ENCODE measurements around the gene DYRK3.

DYRK3 gene

DNA sequence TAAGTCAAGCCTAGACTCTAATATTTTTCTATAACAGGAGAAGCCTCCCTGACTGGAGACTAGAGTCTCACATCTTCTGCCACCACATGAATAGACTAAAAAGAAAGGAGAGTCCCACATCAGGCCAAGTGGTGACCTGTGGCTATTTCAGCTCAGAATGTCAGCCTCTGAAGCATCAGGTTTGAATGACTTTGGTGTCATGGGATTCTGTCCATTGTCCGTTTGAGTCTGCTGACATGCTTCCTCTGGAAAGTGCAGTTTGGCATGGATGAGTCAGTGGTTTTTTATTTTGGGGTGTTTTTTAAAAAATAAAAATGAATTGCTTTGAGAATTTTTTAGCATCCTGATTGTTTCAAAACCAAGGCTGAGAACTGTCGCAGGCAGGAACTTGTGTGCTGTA is 19.5 kb downstream of the DYRK3 start:
- TF ChIP-seq, protein P1, sequence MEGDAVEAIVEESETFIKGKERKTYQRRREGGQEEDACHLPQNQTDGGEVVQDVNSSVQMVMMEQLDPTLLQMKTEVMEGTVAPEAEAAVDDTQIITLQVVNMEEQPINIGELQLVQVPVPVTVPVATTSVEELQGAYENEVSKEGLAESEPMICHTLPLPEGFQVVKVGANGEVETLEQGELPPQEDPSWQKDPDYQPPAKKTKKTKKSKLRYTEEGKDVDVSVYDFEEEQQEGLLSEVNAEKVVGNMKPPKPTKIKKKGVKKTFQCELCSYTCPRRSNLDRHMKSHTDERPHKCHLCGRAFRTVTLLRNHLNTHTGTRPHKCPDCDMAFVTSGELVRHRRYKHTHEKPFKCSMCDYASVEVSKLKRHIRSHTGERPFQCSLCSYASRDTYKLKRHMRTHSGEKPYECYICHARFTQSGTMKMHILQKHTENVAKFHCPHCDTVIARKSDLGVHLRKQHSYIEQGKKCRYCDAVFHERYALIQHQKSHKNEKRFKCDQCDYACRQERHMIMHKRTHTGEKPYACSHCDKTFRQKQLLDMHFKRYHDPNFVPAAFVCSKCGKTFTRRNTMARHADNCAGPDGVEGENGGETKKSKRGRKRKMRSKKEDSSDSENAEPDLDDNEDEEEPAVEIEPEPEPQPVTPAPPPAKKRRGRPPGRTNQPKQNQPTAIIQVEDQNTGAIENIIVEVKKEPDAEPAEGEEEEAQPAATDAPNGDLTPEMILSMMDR (conservative IDR thresholded peaks at IDR 0.05; ENCODE audit: low read depth, low read length): no peak
- H3K4me3 ChIP-seq (ENCODE audit: low read depth, low read length): no peak overlapping the region
- DNase-seq (ENCODE audit: low read depth): no peak

DNA sequence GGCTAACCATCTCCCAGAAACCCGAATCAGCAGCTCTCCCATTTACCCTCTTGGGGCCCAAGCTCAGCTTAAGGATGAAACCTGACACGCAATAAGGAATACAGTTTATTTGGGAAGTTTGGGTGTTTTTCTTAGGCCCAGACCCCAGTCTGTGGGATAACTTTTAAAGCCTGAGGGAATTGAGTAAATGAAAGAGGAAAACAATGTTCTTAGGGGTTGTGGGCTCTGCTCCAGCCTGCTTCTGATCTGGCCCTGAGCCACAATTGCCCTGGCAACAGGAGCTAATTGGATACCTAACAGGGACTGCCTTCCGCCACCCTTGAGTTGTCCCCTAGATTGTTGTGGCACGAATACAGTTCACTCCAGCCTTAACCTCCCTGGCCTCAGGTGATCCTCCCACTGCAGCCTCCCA is 20.1 kb downstream of the DYRK3 start:
- TF ChIP-seq, protein P1 (conservative IDR thresholded peaks at IDR 0.05; ENCODE audit: low read depth, low read length): no peak
- H3K4me3 ChIP-seq (ENCODE audit: low read depth, low read length): no peak overlapping the region

DNA sequence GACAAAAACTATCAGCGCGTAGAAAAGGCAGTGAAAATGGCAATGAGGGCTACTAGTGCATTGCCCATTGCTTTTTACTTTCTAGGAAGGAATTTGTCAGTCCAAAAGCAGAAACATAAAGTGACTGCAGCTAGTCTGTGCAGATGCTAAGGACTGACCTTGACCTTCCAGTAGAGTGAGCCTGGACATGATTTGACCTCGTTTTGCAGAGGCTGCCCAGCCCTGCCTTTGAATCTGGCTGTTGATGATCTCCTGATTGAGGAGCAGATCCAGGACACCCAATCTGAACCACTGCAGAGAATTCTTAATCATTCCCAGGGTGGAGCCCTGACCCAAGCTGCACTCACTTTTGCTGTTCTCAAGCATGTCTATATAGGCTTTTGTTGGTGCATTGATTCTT is 21.6 kb downstream of the DYRK3 start:
- TF ChIP-seq, protein P1 (conservative IDR thresholded peaks at IDR 0.05; ENCODE audit: low read depth, low read length): no peak
- DNase-seq (ENCODE audit: low read depth): no peak
- no peak overlapping the region for H3K4me3 ChIP-seq (ENCODE audit: low read depth, low read length)

More for the DNA sequence above, 20.1 kb downstream of the DYRK3 start:
- DNase-seq (ENCODE audit: low read depth): no peak

DNA sequence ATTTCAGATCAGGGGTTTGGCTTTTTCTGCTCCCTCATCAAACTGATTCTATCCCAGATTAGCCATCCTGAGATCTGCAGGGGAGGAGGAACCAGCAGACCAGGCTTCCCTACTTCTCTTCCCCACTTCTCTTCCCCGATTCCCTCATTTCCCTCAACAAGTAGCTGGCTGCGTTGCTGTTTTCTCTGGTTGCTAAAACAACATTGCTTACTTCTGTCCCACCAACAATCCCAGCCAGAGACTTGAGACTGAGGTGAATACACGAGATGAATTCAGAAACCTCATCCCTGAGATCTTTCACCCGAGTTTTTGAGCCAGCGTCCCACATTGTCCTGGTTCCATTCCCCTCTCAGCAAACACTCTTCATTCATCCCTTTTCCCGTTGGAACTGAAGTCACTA is 22.4 kb downstream of the DYRK3 start:
- H3K4me3 ChIP-seq (ENCODE audit: low read depth, low read length): no peak overlapping the region
- DNase-seq (ENCODE audit: low read depth): no peak
- TF ChIP-seq, protein P1 (conservative IDR thresholded peaks at IDR 0.05; ENCODE audit: low read depth, low read length): no peak

DNA sequence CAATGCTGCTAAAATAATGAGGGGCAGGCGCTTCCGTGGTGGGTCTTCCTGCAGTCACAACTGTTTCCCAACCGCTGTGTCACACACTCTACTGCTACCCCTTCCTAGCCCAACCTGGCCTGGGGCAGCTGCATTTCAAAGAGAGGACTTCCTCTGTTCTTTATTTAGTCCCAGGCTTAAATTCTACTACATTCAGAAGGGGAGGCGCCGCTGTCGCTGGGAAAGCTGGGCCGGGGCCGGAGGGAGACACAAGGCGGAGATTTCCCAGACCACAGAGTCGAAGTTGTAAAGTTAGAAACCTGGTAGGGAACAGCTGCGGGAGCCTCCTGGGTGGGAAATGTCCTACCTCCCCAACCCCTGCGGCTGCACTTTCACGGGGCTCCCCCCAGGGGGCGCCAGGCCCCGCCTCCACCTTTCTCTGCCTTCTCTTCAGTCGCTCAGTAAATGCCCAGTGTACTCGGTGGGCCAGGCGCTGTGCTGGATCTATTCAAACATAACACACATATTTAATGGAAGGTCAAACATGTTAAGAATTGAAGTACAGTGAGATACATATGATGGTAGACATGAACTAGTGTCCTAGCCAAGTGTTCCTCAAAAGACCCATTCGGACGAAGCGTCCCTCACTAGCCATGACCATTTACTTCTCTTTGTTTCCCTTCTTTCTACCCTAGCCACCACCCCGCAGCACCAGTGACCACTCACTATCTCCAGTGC is 23.1 kb downstream of the DYRK3 start:
- DNase-seq (ENCODE audit: low read depth): peak; percentile 41
- H3K4me3 ChIP-seq (ENCODE audit: low read depth, low read length): no peak overlapping the region
- TF ChIP-seq, protein P1 (conservative IDR thresholded peaks at IDR 0.05; ENCODE audit: low read depth, low read length): peak; percentile 85

DNA sequence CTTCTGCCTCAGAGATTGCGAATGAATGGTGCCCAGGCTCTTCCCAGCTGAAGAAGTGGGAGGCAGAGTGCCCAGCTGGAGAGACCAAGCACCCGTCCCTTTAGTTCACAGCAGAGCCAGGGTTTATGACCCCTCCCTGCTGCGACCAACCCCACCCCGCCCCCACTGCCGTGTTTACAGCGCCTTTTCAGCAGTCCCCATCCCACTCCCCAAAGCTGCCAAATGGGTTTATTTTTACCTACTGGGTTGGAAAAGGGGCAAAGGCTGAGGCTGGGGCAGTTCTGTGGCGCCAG is 23.6 kb downstream of the DYRK3 start:
- DNase-seq (ENCODE audit: low read depth): no peak
- TF ChIP-seq, protein P1 (conservative IDR thresholded peaks at IDR 0.05; ENCODE audit: low read depth, low read length): no peak

DNA sequence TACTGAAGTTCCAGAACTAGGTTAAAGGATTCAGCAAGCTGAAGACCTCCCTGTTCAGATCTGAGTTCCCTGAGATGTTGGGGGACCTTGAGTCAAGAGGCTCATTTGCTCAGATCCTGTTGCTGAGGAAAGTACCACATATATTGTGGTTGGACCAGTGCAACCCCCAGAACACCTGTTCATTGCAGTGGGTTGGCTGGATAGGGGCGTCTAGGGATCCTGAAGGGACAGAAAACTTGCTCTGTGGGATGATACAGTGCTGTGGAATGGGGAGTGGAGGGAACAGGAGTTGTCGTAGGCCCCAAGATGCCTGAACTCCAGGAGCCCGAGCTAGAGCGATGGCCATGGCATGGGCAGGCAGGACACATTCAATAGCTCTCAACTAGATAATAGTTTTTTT is 24.8 kb downstream of the DYRK3 start:
- no peak for DNase-seq (ENCODE audit: low read depth)
- TF ChIP-seq, protein P1 (conservative IDR thresholded peaks at IDR 0.05; ENCODE audit: low read depth, low read length): no peak
- no peak overlapping the region for H3K4me3 ChIP-seq (ENCODE audit: low read depth, low read length)

More for the DNA sequence above, 23.6 kb downstream of the DYRK3 start:
- H3K4me3 ChIP-seq (ENCODE audit: low read depth, low read length): no peak overlapping the region
